K562 (cell line): Measurements from ENCODE around the gene FOXJ3. TPM values are rescaled to one million over a fixed set of nuclear protein-coding genes. Genes with fewer than 3 reads are reported as not detected.
A peak's percentile ranks its signal among the peaks of the same experiment; 100 is the strongest.

ENCODE experiments used
- CBX1 ChIP-seq: sonication (generic); IDR thresholded peaks from 2 replicates; pipeline ENCODE4 v1.6.1; 2016; ENCODE audit warnings: antibody characterized with exemption, low read depth, mild to moderate bottlenecking
- CCNT2 ChIP-seq: IDR thresholded peaks from 2 replicates; pipeline ENCODE4 v1.6.1; 2011; ENCODE audit warnings: borderline replicate concordance, low read depth, mild to moderate bottlenecking, moderate library complexity, mixed read lengths, low read length; ENCODE audit not compliant: insufficient read length; ENCODE audit errors: extremely low read depth
- CEBPG ChIP-seq, 3 experiments: fragments of 200-800 bp in 1 of 3; sonication (Bioruptor generic) in 1 of 3; sonication (generic) in 1 of 3; formaldehyde crosslinking in 1 of 3; IDR thresholded peaks in 2 of 3; conservative IDR thresholded peaks in 1 of 3; 2 replicates each; pipeline versions ENCODE4 v1.6.1 to v1.8.0; 2016 to 2022; ENCODE audit warnings: missing compliant biosample characterization in 2 of 3, missing genetic modification characterization in 2 of 3, mild to moderate bottlenecking in 1 of 3, missing genetic modification reagents in 1 of 3
- CXXC5 ChIP-seq: fragments of 250-450 bp; sonication (Bioruptor Pico); IDR thresholded peaks from 2 replicates; pipeline ENCODE4 v1.8.0; 2022; ENCODE audit warnings: inconsistent platforms, mild to moderate bottlenecking, moderate library complexity
- E2F3 ChIP-seq: fragments of 250-450 bp; sonication (Bioruptor Pico); IDR thresholded peaks from 2 replicates; pipeline ENCODE4 v1.4.0; 2020; ENCODE audit warnings: mild to moderate bottlenecking
- E4F1 ChIP-seq: fragments of 250-450 bp; sonication (Bioruptor Pico); IDR thresholded peaks from 2 replicates; pipeline ENCODE4 v1.5.0; 2021; ENCODE audit warnings: mild to moderate bottlenecking, borderline replicate concordance
- MCM2 ChIP-seq: fragments of 450-650 bp; IDR thresholded peaks from 2 replicates; pipeline ENCODE4 v1.6.1; 2017; ENCODE audit warnings: low read depth, mild to moderate bottlenecking
- MXI1 ChIP-seq: IDR thresholded peaks from 2 replicates; pipeline ENCODE4 v1.6.1; 2011; ENCODE audit warnings: low read depth, mild to moderate bottlenecking, improper control_type of control experiment, low read length
- ZNF140 ChIP-seq: fragments of 250-450 bp; sonication (Bioruptor Pico); IDR thresholded peaks from 2 replicates; pipeline ENCODE4 v1.8.0; 2021; ENCODE audit warnings: moderate library complexity, mild to moderate bottlenecking, inconsistent platforms
- ZNF263 ChIP-seq: sonication (generic); formaldehyde crosslinking; IDR thresholded peaks from 2 replicates; pipeline ENCODE4 v1.8.0; 2022; ENCODE audit warnings: mild to moderate bottlenecking, missing genetic modification reagents, borderline replicate concordance
- ZNF778 ChIP-seq: fragments of 450-650 bp; formaldehyde crosslinking; IDR thresholded peaks from 2 replicates; pipeline ENCODE4 v1.4.0; 2020; ENCODE audit warnings: mild to moderate bottlenecking, moderate library complexity
- polyA plus RNA-seq, 8 experiments: library from polyadenylated mRNA; depleted of rRNA in 4 of 8; stranded (reverse) in 5 of 8; unstranded in 3 of 8; fragments of >200 nt; fragmentation: Nextera tagmentation in 2 of 8; fragmentation: Illumina TruSeq in 1 of 8; extraction: Ambion mirVana in 2 of 8; extraction: Trizol in 1 of 8; gene quantifications; 2 replicates each; pipeline versions ENCODE4 v1.2.1 to v1.2.3, GENCODE V29; 2011 to 2014; ENCODE audit warnings: inconsistent platforms in 1 of 8, missing spikeins in 1 of 8
- total RNA-seq, 7 experiments: library from RNA; depleted of rRNA in 6 of 7; stranded (reverse); fragments of >200 nt in 6 of 7; fragmentation: Illumina TruSeq in 2 of 7; extraction: Trizol in 2 of 7; gene quantifications; 2 replicates each; pipeline versions ENCODE4 v1.2.1 to v1.2.3, GENCODE V29; 2011 to 2021; ENCODE audit warnings: low replicate concordance in 1 of 7
- TF ChIP-seq, protein P1 (sequence below): fragments of 450-650 bp; formaldehyde crosslinking; IDR thresholded peaks from 2 replicates; pipeline ENCODE4 v1.4.0; 2022; ENCODE audit warnings: mild to moderate bottlenecking, moderate library complexity

The FOXJ3 gene
- total and polyA plus RNA-seq, 9 of the 15 experiments (the other 6 are each of a cell fraction or from before 2014, with no cell fraction given): 8.7 to 35.3 (median 23.4) TPM

DNA sequence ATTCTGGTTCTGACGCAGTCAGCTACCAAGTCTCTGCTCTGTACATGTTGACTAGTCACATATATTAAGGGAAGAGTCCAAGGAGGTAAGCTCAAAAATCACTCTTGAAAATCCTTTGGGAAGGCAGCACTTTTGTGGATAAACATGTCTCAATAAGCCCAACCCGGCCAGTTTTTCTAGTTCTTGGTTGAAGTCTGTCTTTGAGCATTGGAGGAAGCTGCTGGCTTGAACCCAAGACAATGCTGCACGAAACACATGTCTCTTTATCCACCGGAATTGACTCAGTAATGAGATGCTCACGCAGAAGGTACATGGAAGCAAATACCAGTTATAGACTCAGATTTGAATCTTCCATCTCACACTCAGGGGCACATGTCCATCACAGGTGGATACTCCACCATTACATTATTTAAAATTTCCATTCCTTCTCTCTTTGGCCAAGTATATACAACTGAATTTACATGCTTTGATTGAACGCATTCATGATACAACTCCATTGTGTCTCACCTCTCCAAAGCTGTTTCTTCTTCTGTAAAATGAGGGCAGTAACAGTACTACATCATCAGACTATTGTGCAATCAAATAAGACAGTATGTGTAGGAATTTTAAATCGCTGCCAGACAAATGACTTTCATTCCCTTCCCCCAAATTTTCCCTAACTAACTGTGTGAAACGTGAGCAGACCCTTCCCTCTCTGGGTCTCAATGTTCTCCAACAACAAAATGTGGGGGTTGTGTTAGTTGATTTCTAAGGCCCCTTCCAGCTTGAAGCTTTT, 160.9 kb downstream of the FOXJ3 start (continued):
- TF ChIP-seq, protein P1, sequence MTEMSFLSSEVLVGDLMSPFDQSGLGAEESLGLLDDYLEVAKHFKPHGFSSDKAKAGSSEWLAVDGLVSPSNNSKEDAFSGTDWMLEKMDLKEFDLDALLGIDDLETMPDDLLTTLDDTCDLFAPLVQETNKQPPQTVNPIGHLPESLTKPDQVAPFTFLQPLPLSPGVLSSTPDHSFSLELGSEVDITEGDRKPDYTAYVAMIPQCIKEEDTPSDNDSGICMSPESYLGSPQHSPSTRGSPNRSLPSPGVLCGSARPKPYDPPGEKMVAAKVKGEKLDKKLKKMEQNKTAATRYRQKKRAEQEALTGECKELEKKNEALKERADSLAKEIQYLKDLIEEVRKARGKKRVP (CRISPR knock-in tag): no peak
- TF ChIP-seq ZNF778: no peak
- no peak for TF ChIP-seq E2F3 (CRISPR knock-in tag)
- TF ChIP-seq ZNF140 (CRISPR knock-in tag): no peak
- no peak for TF ChIP-seq MCM2
- no peak for TF ChIP-seq CXXC5
- no peak for TF ChIP-seq CEBPG (CRISPR knock-in tag; IDR thresholded peaks at IDR 0.05)
- peak; percentile 78 to 91 for TF ChIP-seq CEBPG (tag; conservative IDR thresholded peaks at IDR 0.05 in 1 of 2, IDR thresholded peaks at IDR 0.05 in 1 of 2)
- TF ChIP-seq ZNF263: no peak
- TF ChIP-seq CBX1: no peak
- no peak for TF ChIP-seq E4F1 (CRISPR knock-in tag)
- TF ChIP-seq MXI1: no peak
- TF ChIP-seq CCNT2: peak; percentile 5
